ENCODE results near the gene GTF3C5. TPM values are rescaled to one million over a fixed set of nuclear protein-coding genes. Genes with fewer than 3 reads are reported as not detected.
A peak's percentile ranks its signal among the peaks of the same experiment; 100 is the strongest.

GTF3C5 gene
- total RNA-seq, 1 donor from 2014 or later: 36.3 TPM

DNA sequence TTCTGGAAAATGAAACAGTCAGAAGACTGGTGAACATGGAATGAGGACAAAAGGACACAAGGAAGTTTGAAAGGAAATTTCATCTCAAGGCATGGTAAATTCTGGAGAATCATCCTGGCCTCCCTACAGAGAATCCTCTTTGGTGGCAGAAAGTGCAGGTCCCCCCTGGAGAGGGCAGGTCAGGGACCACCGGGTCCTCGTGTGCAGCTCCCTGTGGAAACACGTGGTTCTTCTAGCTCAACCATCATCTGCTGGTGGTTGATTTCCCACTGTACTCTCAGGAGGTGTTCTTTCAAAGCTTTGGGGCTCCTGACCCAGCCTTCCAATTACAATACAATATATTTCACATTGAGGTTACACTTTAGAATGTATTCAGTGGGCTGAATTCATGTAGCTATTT, 2.6 kb upstream of the GTF3C5 start:
- DNase-seq (ENCODE audit: low read depth in 2 of 2): no peak

- no peak for DNase-seq (ENCODE audit: low read depth in 2 of 2)
Observed at GRCh38 chr9:133029994-133030316, 842 bp upstream of the GTF3C5 start.

- no peak for DNase-seq (ENCODE audit: low read depth in 2 of 2)
Observed at GRCh38 chr9:133031130-133031422, 279 bp downstream of the GTF3C5 start.

DNA sequence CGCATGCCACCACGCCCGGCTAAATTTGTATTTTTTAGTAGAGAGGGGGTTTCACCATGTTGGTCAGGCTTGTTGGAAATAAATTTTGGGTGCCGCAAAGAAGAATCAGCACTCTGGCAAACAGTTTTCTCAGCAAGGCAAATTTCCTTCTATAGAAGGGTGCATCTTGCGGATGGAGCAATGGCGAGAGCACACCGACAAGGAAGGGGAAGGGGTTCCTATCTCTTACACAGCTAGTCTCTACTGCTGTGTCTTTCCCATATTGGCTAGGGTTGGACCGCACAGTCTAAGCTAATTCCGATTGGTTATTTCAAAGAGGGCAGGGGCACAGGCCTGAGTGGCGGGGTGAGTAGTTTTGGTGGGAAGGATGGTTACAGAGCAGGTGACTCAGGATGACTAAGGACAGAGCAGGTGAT, 707 bp downstream of the GTF3C5 start:
- no peak for DNase-seq (ENCODE audit: low read depth in 2 of 2)

DNA sequence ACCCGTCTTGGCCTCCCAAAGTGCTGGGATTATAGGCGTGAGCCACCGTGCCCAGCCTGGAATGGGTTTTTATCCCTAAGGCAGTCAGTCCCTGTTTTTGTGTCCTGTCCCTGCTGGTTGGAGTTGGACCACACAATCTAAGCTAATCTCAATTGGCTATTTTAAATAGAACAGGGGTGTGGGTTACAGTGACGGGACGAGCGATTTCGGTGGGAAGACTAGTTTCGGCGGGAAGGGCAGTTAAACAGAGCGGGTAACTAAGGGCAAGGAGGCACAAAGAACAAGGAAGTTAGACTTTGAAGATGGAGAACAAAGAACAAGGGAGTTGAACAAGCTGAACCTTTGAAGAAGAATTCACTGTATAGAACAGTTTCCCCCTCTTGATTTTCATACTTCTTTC, 1.4 kb downstream of the GTF3C5 start:
- DNase-seq (ENCODE audit: low read depth in 2 of 2): no peak

- no peak for DNase-seq (ENCODE audit: low read depth in 2 of 2)
Observed at GRCh38 chr9:133035669-133036068, 4.9 kb downstream of the GTF3C5 start.

GRCh38 chr9:133037775-133038515, 7.1 kb downstream of the GTF3C5 start:
- no peak for DNase-seq (ENCODE audit: low read depth in 2 of 2)

GRCh38 chr9:133040892-133041479, 10.2 kb downstream of the GTF3C5 start:
- DNase-seq (ENCODE audit: low read depth in 2 of 2): peak; percentile 23 to 56

DNA sequence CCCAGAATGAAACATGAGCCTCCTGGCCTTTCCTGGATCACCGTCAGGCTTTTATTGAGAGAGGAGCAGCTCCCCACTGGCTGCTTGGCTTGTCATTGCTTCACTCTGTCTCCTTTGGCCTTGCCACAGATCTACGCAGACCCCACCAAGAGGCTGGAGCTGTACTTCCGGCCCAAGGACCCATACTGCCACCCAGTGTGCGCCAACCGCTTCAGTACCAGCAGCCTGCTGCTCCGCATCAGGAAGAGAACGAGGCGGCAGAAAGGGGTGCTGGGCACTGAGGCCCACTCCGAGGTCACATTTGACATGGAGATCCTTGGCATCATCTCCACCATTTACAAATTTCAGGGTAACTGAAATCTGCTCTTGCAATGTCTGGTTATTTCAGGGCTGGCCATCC, 11.2 kb downstream of the GTF3C5 start:
- DNase-seq (ENCODE audit: low read depth in 2 of 2): no peak

GRCh38 chr9:133042676-133043075, 11.9 kb downstream of the GTF3C5 start:
- DNase-seq (ENCODE audit: low read depth in 2 of 2): no peak

- DNase-seq (ENCODE audit: low read depth in 2 of 2): no peak
Observed at GRCh38 chr9:133043449-133044035, 12.7 kb downstream of the GTF3C5 start.

GRCh38 chr9:133044125-133044524, 13.3 kb downstream of the GTF3C5 start:
- DNase-seq (ENCODE audit: low read depth in 2 of 2): no peak

- DNase-seq (ENCODE audit: low read depth in 2 of 2): no peak
Observed at GRCh38 chr9:133044661-133045060, 13.9 kb downstream of the GTF3C5 start.

- no peak for DNase-seq (ENCODE audit: low read depth in 2 of 2)
Observed at GRCh38 chr9:133045132-133045531, 14.3 kb downstream of the GTF3C5 start.

DNA sequence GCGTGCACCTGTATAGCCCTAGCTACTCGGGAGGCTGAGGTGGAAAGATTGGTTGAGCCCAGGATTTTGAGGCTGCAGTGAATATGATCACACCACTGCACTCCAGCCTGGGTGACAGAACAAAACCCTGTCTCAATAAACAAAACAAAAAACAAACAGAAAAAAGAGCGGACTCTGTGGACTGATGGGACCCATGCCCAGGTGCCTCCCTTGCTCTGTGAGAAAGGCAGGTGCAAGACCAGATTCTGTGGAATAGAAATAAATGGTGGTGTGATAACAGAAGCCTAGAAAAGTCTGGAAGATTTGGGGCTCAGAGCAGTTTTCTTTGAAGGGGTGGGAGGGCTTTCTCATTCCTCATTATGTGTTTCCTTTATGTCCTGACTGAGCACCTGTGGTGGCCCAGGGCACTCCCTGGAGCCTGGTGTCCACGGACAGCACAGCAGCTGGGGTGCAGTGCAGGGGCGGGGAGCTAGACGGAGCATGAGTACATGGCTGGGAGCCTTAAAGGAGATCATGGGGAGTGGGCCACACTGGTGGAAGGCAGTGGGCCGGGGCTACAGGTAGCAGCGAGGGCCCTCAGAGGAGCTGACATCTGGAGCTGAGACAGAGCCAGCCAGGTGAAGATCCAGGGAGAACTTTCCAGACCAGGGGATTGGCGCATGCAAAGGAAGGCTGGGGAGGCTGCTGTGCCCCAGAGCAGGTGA, 15.6 kb downstream of the GTF3C5 start:
- no peak for DNase-seq (ENCODE audit: low read depth in 2 of 2)

- DNase-seq (ENCODE audit: low read depth in 2 of 2): no peak
Observed at GRCh38 chr9:133046900-133047295, 16.1 kb downstream of the GTF3C5 start.

GRCh38 chr9:133048595-133048994, 17.8 kb downstream of the GTF3C5 start:
- peak; percentile 47 to 63 for DNase-seq (ENCODE audit: low read depth in 2 of 2)

DNA sequence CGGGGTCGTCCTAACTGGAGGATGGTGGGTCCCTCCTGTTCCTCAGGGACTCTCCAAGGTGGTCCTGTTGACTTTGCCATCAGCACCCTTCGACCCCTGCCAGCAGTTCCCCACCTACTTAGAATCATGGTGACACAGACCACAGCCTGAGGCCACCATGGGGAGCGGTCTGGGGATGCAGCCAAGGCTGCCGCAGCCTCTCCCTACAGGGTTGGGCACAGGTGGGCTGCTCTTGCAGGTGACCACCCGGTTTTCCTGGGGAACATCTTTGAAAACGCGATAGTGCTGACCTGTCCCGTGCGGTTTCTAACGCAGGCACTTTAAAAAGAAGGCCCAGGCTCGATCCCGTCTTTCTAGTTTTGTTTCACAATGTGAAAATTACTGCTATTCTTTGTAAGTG, 18.2 kb downstream of the GTF3C5 start:
- DNase-seq (ENCODE audit: low read depth in 2 of 2): no peak

DNA sequence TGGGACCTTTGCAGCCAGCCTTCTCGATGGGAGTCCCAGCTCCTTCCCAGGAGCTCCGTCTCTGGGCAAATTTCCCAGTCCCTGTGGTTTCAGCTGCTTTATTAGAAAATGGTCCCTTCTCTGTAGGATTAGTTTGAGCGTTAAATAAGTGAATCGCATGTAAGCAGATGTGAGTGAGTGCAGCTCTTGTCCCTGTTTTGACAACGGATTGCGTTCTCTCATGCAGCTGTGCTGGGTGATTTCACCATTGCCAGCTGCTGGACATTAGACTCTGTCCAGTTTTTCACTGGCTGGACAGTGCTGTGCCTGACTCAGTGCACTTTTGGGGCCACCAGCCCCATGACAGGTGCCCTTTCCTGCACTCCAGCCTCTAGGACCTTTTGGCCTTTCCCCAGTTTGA, 19.3 kb downstream of the GTF3C5 start:
- no peak for DNase-seq (ENCODE audit: low read depth in 2 of 2)

DNA sequence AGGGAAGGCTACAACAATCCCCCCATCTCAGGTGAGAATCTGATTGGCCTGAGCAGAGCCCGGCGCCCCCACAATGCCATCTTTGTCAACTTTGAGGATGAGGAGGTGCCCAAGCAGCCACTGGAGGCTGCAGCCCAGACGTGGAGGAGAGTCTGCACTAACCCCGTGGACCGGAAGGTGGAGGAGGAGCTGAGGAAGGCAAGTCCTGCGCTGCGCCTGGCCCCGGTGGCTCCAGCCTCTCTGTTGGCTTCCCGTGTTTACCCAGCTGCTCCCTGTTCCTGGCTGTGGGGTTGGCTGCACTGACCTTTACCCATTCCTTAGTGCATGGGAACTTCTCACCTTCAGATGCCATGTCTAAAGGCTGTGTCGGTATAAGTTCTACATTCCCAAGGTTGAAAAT, 20.0 kb downstream of the GTF3C5 start:
- DNase-seq (ENCODE audit: low read depth in 2 of 2): peak in 1 of 2 donors; percentile 39

DNA sequence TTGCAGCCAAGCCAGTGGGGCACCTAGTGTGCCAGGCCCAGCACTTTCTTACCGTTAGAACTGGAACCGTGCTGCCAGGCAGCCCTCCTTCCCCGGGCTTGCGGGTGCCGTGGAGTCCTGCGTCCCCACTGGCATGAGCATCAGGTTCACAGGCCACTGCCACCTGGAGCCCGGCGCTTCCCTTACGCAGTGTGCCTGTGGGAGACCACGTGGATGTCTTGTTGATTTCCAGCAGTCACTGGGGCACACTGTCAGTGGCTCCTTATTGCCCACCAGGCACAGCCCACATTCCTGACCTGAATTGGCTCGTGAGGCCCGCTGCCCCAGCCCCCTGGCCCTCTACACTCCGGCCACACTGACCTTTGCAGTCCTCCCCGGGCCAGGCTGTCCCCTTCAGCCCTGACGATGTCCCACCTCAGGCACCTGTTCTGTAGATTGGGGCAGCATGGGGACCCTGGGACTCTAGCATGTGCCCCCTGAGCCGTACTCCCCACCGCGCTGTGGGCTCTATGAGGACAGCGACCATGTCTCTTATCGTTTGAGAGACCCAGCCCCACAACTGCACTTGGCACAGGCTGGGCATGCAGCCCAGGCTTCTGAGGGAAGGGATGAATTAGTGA, 20.6 kb downstream of the GTF3C5 start:
- DNase-seq (ENCODE audit: low read depth in 2 of 2): no peak

GRCh38 chr9:133051966-133052539, 21.3 kb downstream of the GTF3C5 start:
- DNase-seq (ENCODE audit: low read depth in 2 of 2): no peak
